Activated naive CD8-positive, alpha-beta T cell treated with anti-CD3 and anti-CD28 coated beads, Interleukin-2, amount 50 U/mL, for 16 hours (primary cell): ENCODE measurements around the gene TUT1.
"Not testable (repeated sequence)": the region's sequence is repeated elsewhere in the genome, so short reads cannot be mapped to it uniquely, and the experiment has no call there.

ENCODE experiments used
- DNase-seq: peaks from one replicate; pipeline ENCODE4 v3.0.0-alpha.2; 2020; ENCODE audit warnings: low read depth, low spot score

TUT1 gene

GRCh38 chr11:62556108-62556874 is 35.0 kb downstream of the TUT1 start:
- DNase-seq, result no peak

GRCh38 chr11:62555464-62556107 is 35.7 kb downstream of the TUT1 start:
- DNase-seq, result no peak

- DNase-seq, result no peak
These were observed 36.7 kb downstream of the TUT1 start for GRCh38 chr11:62554387-62555167.

- DNase-seq, result no peak
These were observed 37.4 kb downstream of the TUT1 start for GRCh38 chr11:62553839-62554361.

- no peak for DNase-seq
These were observed 38.1 kb downstream of the TUT1 start for GRCh38 chr11:62553080-62553838.

- DNase-seq, result no peak
These were observed 38.7 kb downstream of the TUT1 start for GRCh38 chr11:62552485-62553079.

- not testable (repeated sequence) for DNase-seq
These were observed 40.8 kb downstream of the TUT1 start for GRCh38 chr11:62550478-62550877.

GRCh38 chr11:62548545-62549335 is 42.6 kb downstream of the TUT1 start:
- DNase-seq, result no peak

GRCh38 chr11:62547691-62548281 is 43.5 kb downstream of the TUT1 start:
- DNase-seq, result no peak

- no peak for DNase-seq
These were observed 44.2 kb downstream of the TUT1 start for GRCh38 chr11:62546929-62547625.

GRCh38 chr11:62546244-62546928 is 44.9 kb downstream of the TUT1 start, which contains the start of gene AHNAK:
TSS of gene AHNAK (minus strand) at chr11:62546806. CDS start at chr11:62536098, 10,708 bp downstream.
- DNase-seq, result no peak

- DNase-seq, result no peak
These were observed 45.7 kb downstream of the TUT1 start for GRCh38 chr11:62545437-62546243.

GRCh38 chr11:62544581-62545436 is 46.5 kb downstream of the TUT1 start:
- DNase-seq, result no peak

- DNase-seq, result no peak
These were observed 47.5 kb downstream of the TUT1 start for GRCh38 chr11:62543680-62544444.

- peak; percentile 53 for DNase-seq
These were observed 48.4 kb downstream of the TUT1 start for GRCh38 chr11:62542750-62543567.
